Large intestine (tissue), 3 donors: Measurements from ENCODE around the gene PSMA5. TPM values are rescaled to one million over a fixed set of nuclear protein-coding genes. Genes with fewer than 3 reads are reported as not detected.

Experiments
- DNase-seq, 2 donors: peaks; one replicate each; pipeline versions ENCODE4 v3.0.0 to v3.0.0-alpha.2; 2013
- H3K27ac ChIP-seq: one replicate; pipeline ENCODE4 v1.5.1; 2013; ENCODE audit warnings: low read length
- H3K27me3 ChIP-seq: 2 replicates; pipeline ENCODE4 v1.6.1; 2013; ENCODE audit warnings: low read length; ENCODE audit not compliant: control insufficient read depth, insufficient read depth
- H3K36me3 ChIP-seq: 2 replicates; pipeline ENCODE4 v1.6.1; 2013; ENCODE audit warnings: low read length; ENCODE audit not compliant: control insufficient read depth, insufficient read depth
- H3K4me1 ChIP-seq: one replicate; pipeline ENCODE4 v1.6.1; 2013; ENCODE audit warnings: low read length; ENCODE audit not compliant: control insufficient read depth, insufficient read depth
- H3K4me3 ChIP-seq: one replicate; pipeline ENCODE4 v1.5.1; 2013; ENCODE audit warnings: low read length
- H3K9me3 ChIP-seq: one replicate; pipeline ENCODE4 v1.6.1; 2013; ENCODE audit warnings: mild to moderate bottlenecking, low read depth, low read length, moderate library complexity; ENCODE audit not compliant: control insufficient read depth
- WGBS: methylation state at CpG from one replicate; pipeline ENCODE4 v1.1.5; 2013; ENCODE audit warnings: low lambda C conversion rate; ENCODE audit not compliant: insufficient coverage; 5-methylcytosine and 5-hydroxymethylcytosine counted together
- polyA plus RNA-seq: library from polyadenylated mRNA; unstranded; fragments of 120-200 nt; gene quantifications from one replicate; pipeline ENCODE4 v1.2.1, GENCODE V29; 2013

Gene PSMA5
- polyA plus RNA-seq, 1 donor: 94.1 TPM

- Histone ChIP-seq H3K9me3 (no peaks in the 10 kb centered on the region), H3K4me1 (peaks cover 44% of the 10 kb centered on the region), H3K4me3 (peak overlapping the region; percentile 1), H3K36me3 (no peaks in the 10 kb centered on the region), H3K27ac (peak overlapping the region; percentile 80), H3K27me3 (no peaks in the 10 kb centered on the region)
- 40% methylated on average over 1 of the region's 10 CpGs for WGBS
- peak; percentile 78 to 90 for DNase-seq
Measured at GRCh38 chr1:109392788-109393616, 33.2 kb downstream of the PSMA5 start.

GRCh38 chr1:109392037-109392787 lies 34.0 kb downstream of the PSMA5 start:
- no CpG with 5 or more reads among the region's 4 CpGs for WGBS
- Histone ChIP-seq H3K27me3 (no peaks in the 10 kb centered on the region), H3K4me3 (peak overlapping the region; percentile 1), H3K9me3 (no peaks in the 10 kb centered on the region), H3K27ac (peak overlapping the region; percentile 80), H3K36me3 (no peaks in the 10 kb centered on the region), H3K4me1 (peaks cover 44% of the 10 kb centered on the region)
- DNase-seq: no peak

GRCh38 chr1:109391626-109392025 lies 34.6 kb downstream of the PSMA5 start:
- Histone ChIP-seq H3K4me3 (no peak overlapping the region), H3K4me1 (peaks cover 42% of the 10 kb centered on the region), H3K27me3 (no peaks in the 10 kb centered on the region), H3K36me3 (no peaks in the 10 kb centered on the region), H3K27ac (no peak overlapping the region), H3K9me3 (no peaks in the 10 kb centered on the region)
- DNase-seq: no peak

GRCh38 chr1:109391157-109391556 lies 35.1 kb downstream of the PSMA5 start:
- no peak overlapping the region for H3K27ac ChIP-seq
- WGBS: 60% methylated on average over 1 of the region's 3 CpGs
- no peak overlapping the region for H3K4me3 ChIP-seq
- H3K27me3 ChIP-seq: no peaks in the 10 kb centered on the region
- H3K9me3 ChIP-seq: no peaks in the 10 kb centered on the region
- peaks cover 37% of the 10 kb centered on the region for H3K4me1 ChIP-seq
- no peaks in the 10 kb centered on the region for H3K36me3 ChIP-seq
- DNase-seq: no peak

- no peaks in the 10 kb centered on the region for H3K36me3 ChIP-seq
- WGBS: 91% methylated on average over 1 of the region's 5 CpGs
- no peak overlapping the region for H3K27ac ChIP-seq
- DNase-seq: no peak
- H3K4me3 ChIP-seq: no peak overlapping the region
- H3K27me3 ChIP-seq: no peaks in the 10 kb centered on the region
- H3K9me3 ChIP-seq: no peaks in the 10 kb centered on the region
- H3K4me1 ChIP-seq: peaks cover 31% of the 10 kb centered on the region
Measured at GRCh38 chr1:109389638-109390341, 36.5 kb downstream of the PSMA5 start.

- no peak for DNase-seq
- Histone ChIP-seq H3K27ac (no peak overlapping the region), H3K36me3 (no peaks in the 10 kb centered on the region), H3K9me3 (no peaks in the 10 kb centered on the region), H3K4me1 (peaks cover 24% of the 10 kb centered on the region), H3K27me3 (no peaks in the 10 kb centered on the region), H3K4me3 (no peak overlapping the region)
- WGBS: no CpG with 5 or more reads among the region's 7 CpGs
Measured at GRCh38 chr1:109388884-109389637, 37.2 kb downstream of the PSMA5 start.

- H3K27ac ChIP-seq: no peak overlapping the region
Measured at GRCh38 chr1:109388208-109388711, 38.0 kb downstream of the PSMA5 start.

GRCh38 chr1:109386054-109386717 lies 40.1 kb downstream of the PSMA5 start:
- Histone ChIP-seq H3K36me3 (no peaks in the 10 kb centered on the region), H3K4me1 (no peaks in the 10 kb centered on the region), H3K9me3 (no peaks in the 10 kb centered on the region), H3K27me3 (no peaks in the 10 kb centered on the region), H3K27ac (no peak overlapping the region), H3K4me3 (no peak overlapping the region)
- no peak for DNase-seq
- 86% methylated on average over 1 of the region's 2 CpGs for WGBS

More at GRCh38 chr1:109388208-109388711, 38.0 kb downstream of the PSMA5 start:
- H3K4me1 ChIP-seq: peaks cover 18% of the 10 kb centered on the region
- WGBS: no CpG with 5 or more reads among the region's 5 CpGs
- no peaks in the 10 kb centered on the region for H3K27me3 ChIP-seq
- no peak overlapping the region for H3K4me3 ChIP-seq
- DNase-seq: no peak
- H3K36me3 ChIP-seq: no peaks in the 10 kb centered on the region
- H3K9me3 ChIP-seq: no peaks in the 10 kb centered on the region

- no peaks in the 10 kb centered on the region for H3K9me3 ChIP-seq
- H3K36me3 ChIP-seq: no peaks in the 10 kb centered on the region
- no peak overlapping the region for H3K4me3 ChIP-seq
- H3K27ac ChIP-seq: no peak overlapping the region
- no peak for DNase-seq
- no peaks in the 10 kb centered on the region for H3K4me1 ChIP-seq
- no peaks in the 10 kb centered on the region for H3K27me3 ChIP-seq
- WGBS: no CpG with 5 or more reads among the region's 2 CpGs
Measured at GRCh38 chr1:109385417-109385816, 40.8 kb downstream of the PSMA5 start.
